UCSD-AML1 (cell line): ENCODE results near the gene G3BP1.
"Not testable (repeated sequence)": the region's sequence is repeated elsewhere in the genome, so short reads cannot be mapped to it uniquely, and the experiment has no call there.

Experiments used
- DNase-seq: peaks from one replicate; lab custom pipeline; 2025; ENCODE audit not compliant: unreplicated experiment; lab: John Stamatoyannopoulos, UW

The G3BP1 gene

DNA sequence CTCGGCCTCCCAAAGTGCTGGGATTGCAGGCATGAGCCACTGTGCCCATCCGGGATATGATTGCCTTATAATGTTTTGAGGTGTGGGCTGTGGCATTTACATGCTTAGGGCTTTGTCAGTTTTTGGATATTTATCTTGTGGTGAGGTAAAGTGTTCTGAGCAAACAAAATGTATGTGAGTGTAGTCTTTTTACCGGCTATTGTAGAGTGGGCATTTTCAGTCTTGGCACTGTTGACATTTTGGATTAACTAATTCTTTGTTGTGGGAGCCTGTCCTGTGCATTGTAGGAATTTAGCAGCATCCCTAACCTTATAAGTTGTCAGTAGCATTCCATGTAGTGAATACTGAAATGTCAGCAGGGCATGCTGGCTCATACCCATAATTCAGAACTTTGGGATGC is 21.6 kb downstream of the G3BP1 start:
- DNase-seq = no peak

DNA sequence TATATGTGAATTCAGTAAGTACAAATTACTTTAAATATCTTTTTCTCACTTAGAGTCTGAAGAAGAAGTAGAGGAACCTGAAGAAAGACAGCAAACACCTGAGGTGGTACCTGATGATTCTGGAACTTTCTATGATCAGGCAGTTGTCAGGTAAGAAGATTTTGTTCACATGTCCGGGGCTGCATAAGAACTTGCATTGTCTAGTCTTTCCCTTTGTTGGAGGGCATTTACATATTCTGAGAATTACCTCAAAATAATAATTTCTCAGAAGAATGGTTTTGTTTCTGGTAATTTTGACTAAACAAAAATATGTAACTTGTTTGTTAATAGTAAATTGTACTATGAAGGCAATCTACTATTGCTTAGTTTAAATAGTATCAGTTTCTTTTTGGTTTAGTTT is 23.7 kb downstream of the G3BP1 start:
- no peak for DNase-seq

- DNase-seq = no peak
Measured at GRCh38 chr5:151798674-151799073, 26.9 kb downstream of the G3BP1 start.

- no peak for DNase-seq
Measured at GRCh38 chr5:151799407-151799806, 27.7 kb downstream of the G3BP1 start.

DNA sequence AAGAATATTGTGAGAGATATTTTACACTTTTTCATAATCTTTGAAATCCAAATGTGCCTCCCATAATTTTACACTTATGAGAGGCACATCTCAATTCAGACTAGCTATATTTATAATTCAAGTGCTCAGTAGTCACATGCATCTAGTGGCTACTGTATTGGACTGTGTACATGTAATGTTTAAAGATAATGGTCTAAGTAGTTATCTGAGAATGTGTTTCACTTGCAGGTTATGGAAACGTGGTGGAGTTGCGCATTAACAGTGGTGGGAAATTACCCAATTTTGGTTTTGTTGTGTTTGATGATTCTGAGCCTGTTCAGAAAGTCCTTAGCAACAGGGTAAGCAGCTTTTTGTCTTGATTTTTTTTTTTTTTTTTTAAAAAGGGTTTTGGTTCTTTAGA is 28.8 kb downstream of the G3BP1 start:
- no peak for DNase-seq

DNA sequence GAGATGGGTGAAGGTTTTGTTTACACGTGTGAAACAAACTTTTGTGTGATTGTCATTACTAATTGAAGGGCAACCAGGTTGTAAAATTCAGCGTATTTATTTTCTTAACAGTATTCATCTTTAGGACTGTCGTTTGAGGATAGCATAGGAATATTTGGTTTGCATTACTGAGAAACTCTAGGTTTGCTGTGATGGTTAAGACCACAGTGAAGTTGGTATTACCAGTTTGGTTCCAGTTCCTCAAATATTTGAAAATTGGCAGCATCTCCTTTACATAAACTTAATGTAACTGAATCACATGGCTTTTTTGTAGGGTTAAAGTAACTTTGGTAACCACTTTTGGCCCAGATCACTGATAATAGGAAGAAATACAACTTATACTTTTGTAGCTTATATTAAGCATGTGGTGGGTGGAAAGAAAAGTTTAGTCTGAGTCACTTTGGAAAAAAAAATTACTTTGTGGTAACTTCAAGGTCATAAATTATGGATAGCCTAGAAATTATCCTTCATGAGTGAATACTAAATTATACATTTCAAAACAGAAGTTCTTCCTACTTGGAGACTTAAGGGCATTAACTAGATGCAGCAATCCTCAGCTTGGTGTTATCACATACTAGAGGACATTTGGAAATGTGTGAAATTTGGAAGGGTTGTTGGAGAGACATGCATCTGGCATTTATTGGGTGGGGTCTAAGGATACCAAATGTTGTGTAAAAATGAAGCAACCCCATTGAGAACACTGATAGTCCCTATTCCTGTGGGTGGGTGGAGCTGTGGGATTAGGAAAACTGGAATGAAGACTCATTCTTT is 33.9 kb downstream of the G3BP1 start:
- DNase-seq = no peak

DNA sequence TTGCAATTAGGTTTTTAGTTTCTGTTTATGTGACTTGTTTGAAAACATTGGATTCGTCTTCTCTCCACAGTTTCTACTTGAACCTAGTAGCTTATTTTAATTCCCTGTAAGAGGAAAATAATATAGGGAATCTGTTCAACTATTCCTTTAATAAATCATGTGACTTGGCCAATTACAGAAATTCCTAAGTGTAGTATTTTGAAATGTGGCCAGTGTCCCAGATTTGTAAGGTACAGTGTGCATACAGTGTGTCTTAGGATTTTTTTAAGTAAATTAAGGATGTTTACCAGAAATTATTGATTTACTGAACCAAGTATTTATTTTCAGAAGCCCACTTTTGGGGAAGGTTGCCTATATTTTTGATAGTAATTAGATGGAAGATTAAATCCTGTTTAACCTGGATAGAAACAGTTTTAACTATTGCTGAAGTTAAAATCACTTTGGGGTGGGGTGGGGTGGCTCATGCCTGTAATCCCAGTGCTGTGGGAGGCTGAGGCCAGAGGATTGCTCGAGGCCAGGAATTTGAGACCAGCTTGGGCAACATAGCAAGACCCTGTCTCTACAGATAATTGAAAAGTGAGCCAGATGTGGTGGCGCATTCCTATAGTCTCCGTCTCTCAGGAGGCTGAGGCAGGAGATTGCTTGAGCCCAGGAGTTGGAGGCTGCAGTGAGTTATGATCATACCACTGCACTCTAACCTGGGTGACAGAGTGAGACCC is 36.9 kb downstream of the G3BP1 start:
- no peak for DNase-seq

- DNase-seq = no peak
Measured at GRCh38 chr5:151810449-151810848, 38.7 kb downstream of the G3BP1 start.

GRCh38 chr5:151810897-151811296 is 39.1 kb downstream of the G3BP1 start:
- no peak for DNase-seq

- DNase-seq = no peak
Measured at GRCh38 chr5:151811593-151812321, 40.0 kb downstream of the G3BP1 start.

GRCh38 chr5:151812757-151813309 is 41.1 kb downstream of the G3BP1 start:
- no peak for DNase-seq

GRCh38 chr5:151815051-151815450 is 43.3 kb downstream of the G3BP1 start:
- no peak for DNase-seq

DNA sequence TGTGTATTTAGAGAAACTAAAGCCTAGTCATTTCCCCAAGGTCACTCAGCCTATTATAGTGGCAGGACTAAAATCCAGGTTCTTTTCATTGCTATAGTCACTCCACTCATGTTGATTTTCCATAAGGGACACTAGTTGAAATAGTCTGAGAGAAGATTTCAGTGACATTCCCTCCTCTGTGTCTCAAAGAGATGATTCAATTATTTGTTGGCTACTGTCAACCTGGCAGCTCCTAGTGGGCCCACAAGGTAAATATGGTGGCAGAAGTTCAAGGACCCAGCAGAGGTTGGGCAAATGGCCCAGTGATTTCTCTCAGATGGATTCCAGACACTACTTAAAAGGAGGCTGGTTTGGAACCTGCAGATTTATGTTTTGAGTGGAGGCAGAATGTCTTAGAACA is 48.1 kb downstream of the G3BP1 start:
- DNase-seq = no peak

DNA sequence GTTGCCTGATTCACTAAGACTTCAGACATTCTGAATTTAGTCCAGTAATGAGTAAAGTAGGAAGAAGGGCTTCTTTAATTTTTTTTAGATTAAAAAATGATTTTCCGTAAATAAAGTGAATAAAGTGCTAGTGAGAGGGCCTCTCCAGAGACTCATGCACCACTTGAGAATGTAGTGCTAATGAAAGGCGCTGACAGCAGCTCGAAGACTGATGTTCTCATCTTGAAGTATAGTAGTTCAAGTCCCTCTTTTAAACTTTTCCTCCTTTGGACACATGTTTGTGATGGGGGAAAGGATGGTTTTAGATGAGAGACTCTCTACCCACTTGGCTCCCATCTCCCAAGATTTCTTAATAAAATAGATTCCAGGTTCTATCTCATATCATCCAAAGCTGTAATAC is 48.5 kb downstream of the G3BP1 start:
- DNase-seq = no peak

DNA sequence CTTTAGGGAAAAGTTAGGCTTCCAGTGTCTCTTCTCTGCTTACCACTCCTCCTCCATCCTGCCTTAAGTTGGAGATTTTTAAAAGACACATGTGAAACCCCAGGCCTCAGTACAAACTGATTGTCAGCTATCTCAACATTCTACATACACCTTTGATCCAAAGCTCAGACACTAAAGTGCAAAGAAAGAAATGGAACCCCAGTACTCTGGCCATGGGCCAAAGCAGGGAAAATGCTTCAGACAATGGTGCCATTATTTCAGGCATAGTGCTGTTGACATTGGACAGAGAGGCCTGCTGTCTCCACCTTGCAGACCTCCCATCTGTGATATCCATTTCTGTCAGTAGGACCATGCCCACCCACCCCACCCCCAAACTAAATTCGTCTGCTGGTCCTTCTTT is 49.1 kb downstream of the G3BP1 start:
- no peak for DNase-seq

- DNase-seq = no peak
Measured at GRCh38 chr5:151822141-151822540, 50.4 kb downstream of the G3BP1 start.

DNA sequence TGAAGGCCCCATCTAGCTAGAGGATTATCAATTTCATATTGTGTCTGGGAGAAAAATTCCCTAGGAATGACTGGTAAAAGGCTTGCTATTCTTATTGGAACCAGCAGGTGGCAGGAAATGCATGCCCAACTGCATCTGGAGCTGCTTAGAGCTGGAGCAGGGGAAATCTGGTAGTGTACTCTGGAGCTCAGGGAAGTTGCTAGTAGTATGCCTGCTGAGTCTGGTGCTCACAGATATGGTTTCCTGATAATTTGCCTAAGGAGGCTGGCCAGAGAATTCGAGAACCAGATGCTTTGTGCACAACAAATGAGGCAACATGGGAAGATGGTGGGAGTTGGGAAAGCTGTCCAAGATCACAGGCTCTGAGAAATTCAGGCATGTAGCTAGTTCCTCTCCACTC is 53.7 kb downstream of the G3BP1 start:
- DNase-seq = peak; percentile 14

- no peak for DNase-seq
Measured at GRCh38 chr5:151829370-151829769, 57.6 kb downstream of the G3BP1 start.

- DNase-seq = not testable (repeated sequence)
Measured at GRCh38 chr5:151832843-151833242, 61.1 kb downstream of the G3BP1 start.

GRCh38 chr5:151846765-151847164 is 75.0 kb downstream of the G3BP1 start:
- no peak for DNase-seq

DNA sequence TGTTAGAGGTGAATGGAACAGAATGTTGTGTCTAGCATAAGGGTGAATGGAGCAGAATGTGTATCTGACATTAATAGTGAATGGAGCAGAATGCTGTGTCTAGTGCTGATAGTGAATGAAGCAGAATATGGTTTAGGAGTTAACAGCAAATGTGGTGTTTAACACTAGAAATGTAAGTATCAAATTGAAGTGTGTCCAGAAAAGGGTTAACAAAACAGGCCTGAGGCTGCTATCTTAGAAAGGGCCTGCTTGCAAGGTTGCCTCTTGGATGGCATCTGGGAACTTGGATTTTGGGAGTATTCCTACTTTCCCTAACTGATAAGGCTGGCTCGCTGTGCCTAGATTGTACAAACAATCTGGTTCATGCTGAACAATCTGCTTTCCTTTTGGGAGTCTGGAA is 76.1 kb downstream of the G3BP1 start:
- DNase-seq = no peak

DNA sequence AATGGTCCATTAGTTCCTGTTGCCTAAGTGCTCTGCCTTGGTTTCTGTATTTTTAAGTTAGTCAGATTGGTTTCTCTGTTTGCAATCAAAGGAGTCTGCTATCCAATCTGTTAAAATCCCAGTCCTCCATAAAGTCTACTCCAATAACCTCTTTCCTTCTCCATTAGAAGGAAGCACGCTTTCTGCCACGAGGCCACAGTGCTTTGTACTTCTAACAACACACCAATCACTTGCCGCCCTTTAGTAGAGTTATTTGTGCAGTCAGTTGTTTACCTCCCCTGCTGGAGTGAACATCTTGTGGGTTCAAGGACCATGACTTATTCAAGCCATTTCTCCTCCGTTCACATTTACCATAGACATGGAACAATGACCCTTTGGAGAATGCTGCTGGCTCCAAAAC is 83.9 kb downstream of the G3BP1 start:
- no peak for DNase-seq
